ENCODE data around the gene TMEM255A. TPM values are rescaled to one million over a fixed set of nuclear protein-coding genes. Genes with fewer than 3 reads are reported as not detected.

Gene TMEM255A
- total and polyA plus RNA-seq, 2 experiments from 2014 or later = 0.21 to 0.28 TPM

DNA sequence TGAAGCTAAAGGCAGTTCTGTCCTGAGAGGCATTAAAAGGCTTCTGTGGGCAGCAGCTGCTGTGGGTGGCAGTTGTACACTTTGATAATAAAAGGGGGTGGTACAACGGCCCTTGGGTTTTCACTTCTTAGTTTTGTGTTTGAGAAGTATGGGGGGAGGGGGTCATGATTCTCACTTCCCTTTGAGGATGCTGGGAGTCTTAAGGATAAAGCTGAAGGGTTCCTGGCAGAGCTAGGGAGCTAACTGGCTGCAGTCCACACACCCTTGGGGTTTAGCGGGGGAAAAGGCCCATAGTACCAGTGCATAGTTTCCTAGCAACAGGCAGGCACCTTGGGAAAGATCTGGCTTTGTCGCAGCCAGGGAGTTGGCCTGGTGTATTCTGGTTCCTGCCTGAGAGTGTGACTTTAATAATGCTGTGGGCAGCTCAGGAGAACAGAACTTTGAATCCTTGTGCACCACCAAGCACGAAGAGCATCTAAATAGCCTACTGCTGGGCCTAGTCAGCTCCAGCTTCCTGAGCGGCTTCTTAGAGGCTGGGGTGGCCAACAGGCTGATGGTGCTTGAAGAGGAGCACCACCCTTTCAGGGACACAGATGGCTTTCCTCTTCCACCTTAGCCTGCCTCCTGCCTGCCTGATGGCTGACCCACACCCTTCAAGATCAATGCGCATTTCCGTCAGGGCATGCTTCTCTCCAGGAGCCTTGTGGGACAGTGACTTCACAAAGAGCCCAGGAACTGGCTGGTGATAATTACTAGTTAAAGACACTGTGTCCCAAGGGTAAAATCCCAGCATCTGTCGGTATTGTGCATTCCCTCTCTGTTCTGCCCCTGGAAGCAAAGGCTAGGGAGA, 48.2 kb downstream of the TMEM255A start:
- Histone ChIP-seq H2AFZ (peak overlapping the region; percentile 56; the same call in 1 of the 2 replicates), H3F3A (replicated peaks; ENCODE audit: low read depth) (no peaks in the 10 kb centered on the region), H3K27ac (ENCODE audit: low read depth) (no peak overlapping the region), H3K4me2 (no peak overlapping the region), H3K4me1 (ENCODE audit: insufficient read depth) (peaks cover 6% of the 10 kb centered on the region; the same call in 1 of the 2 replicates), H3K79me2 (replicated peaks; ENCODE audit: insufficient read depth) (no peaks in the 10 kb centered on the region), H3K36me3 (ENCODE audit: insufficient read depth) (no peaks in the 10 kb centered on the region), H4K20me1 (replicated peaks; ENCODE audit: insufficient read depth) (no peaks in the 10 kb centered on the region), H3K4me3 (no peak overlapping the region), H3K9me2 (ENCODE audit: insufficient read depth) (no peaks in the 10 kb centered on the region), H3K27me3 (ENCODE audit: insufficient read depth) (no peaks in the 10 kb centered on the region)
- DNase-seq (ENCODE audit: low spot score) = peak; percentile 47
- TF ChIP-seq, protein P1, sequence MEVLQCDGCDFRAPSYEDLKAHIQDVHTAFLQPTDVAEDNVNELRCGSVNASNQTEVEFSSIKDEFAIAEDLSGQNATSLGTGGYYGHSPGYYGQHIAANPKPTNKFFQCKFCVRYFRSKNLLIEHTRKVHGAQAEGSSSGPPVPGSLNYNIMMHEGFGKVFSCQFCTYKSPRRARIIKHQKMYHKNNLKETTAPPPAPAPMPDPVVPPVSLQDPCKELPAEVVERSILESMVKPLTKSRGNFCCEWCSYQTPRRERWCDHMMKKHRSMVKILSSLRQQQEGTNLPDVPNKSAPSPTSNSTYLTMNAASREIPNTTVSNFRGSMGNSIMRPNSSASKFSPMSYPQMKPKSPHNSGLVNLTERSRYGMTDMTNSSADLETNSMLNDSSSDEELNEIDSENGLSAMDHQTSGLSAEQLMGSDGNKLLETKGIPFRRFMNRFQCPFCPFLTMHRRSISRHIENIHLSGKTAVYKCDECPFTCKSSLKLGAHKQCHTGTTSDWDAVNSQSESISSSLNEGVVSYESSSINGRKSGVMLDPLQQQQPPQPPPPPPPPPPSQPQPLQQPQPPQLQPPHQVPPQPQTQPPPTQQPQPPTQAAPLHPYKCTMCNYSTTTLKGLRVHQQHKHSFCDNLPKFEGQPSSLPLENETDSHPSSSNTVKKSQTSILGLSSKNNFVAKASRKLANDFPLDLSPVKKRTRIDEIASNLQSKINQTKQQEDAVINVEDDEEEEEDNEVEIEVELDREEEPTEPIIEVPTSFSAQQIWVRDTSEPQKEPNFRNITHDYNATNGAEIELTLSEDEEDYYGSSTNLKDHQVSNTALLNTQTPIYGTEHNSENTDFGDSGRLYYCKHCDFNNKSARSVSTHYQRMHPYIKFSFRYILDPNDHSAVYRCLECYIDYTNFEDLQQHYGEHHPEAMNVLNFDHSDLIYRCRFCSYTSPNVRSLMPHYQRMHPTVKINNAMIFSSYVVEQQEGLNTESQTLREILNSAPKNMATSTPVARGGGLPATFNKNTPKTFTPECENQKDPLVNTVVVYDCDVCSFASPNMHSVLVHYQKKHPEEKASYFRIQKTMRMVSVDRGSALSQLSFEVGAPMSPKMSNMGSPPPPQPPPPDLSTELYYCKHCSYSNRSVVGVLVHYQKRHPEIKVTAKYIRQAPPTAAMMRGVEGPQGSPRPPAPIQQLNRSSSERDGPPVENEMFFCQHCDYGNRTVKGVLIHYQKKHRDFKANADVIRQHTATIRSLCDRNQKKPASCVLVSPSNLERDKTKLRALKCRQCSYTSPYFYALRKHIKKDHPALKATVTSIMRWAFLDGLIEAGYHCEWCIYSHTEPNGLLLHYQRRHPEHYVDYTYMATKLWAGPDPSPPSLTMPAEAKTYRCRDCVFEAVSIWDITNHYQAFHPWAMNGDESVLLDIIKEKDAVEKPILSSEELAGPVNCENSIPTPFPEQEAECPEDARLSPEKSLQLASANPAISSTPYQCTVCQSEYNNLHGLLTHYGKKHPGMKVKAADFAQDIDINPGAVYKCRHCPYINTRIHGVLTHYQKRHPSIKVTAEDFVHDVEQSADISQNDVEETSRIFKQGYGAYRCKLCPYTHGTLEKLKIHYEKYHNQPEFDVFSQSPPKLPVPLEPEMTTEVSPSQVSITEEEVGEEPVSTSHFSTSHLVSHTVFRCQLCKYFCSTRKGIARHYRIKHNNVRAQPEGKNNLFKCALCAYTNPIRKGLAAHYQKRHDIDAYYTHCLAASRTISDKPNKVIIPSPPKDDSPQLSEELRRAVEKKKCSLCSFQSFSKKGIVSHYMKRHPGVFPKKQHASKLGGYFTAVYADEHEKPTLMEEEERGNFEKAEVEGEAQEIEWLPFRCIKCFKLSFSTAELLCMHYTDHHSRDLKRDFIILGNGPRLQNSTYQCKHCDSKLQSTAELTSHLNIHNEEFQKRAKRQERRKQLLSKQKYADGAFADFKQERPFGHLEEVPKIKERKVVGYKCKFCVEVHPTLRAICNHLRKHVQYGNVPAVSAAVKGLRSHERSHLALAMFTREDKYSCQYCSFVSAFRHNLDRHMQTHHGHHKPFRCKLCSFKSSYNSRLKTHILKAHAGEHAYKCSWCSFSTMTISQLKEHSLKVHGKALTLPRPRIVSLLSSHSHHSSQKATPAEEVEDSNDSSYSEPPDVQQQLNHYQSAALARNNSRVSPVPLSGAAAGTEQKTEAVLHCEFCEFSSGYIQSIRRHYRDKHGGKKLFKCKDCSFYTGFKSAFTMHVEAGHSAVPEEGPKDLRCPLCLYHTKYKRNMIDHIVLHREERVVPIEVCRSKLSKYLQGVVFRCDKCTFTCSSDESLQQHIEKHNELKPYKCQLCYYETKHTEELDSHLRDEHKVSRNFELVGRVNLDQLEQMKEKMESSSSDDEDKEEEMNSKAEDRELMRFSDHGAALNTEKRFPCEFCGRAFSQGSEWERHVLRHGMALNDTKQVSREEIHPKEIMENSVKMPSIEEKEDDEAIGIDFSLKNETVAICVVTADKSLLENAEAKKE (CRISPR knock-in tag; IDR thresholded peaks at IDR 0.05) = no peak
- TF ChIP-seq, protein P2, sequence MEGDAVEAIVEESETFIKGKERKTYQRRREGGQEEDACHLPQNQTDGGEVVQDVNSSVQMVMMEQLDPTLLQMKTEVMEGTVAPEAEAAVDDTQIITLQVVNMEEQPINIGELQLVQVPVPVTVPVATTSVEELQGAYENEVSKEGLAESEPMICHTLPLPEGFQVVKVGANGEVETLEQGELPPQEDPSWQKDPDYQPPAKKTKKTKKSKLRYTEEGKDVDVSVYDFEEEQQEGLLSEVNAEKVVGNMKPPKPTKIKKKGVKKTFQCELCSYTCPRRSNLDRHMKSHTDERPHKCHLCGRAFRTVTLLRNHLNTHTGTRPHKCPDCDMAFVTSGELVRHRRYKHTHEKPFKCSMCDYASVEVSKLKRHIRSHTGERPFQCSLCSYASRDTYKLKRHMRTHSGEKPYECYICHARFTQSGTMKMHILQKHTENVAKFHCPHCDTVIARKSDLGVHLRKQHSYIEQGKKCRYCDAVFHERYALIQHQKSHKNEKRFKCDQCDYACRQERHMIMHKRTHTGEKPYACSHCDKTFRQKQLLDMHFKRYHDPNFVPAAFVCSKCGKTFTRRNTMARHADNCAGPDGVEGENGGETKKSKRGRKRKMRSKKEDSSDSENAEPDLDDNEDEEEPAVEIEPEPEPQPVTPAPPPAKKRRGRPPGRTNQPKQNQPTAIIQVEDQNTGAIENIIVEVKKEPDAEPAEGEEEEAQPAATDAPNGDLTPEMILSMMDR (conservative IDR thresholded peaks at IDR 0.05; ENCODE audit: low read depth in 2 of 2) = 0 out of 4 replicates have a peak, but pooled peaks of 1 of the 2 experiments have one; percentile 0
- Mint-ChIP-seq H3K36me3 (ENCODE audit: low read depth) (no peaks in the 10 kb centered on the region), H3K27me3 (ENCODE audit: insufficient read depth, low read depth, poor library complexity) (peaks cover 4% of the 10 kb centered on the region), H3K9me3 (no peaks in the 10 kb centered on the region), H3K4me1 (peaks cover 27% of the 10 kb centered on the region; the same call in 2 of the 3 replicates), H3K27ac (no peak overlapping the region), H3K4me3 (no peak overlapping the region)
- peak; percentile 77 for ATAC-seq
